OCI-LY1 (cell line): ENCODE data around the gene DAP.
"Not testable (repeated sequence)": the region's sequence is repeated elsewhere in the genome, so short reads cannot be mapped to it uniquely, and the experiment has no call there.

Experiments used
- H2AFZ ChIP-seq: fragments of 200-600 bp; sonication (generic), shearing (Covaris generic); 2 replicates; pipeline ENCODE4 v1.6.0; 2014; ENCODE audit warnings: antibody characterized with exemption, mild to moderate bottlenecking, low read length
- H3F3A ChIP-seq: fragments of 200-600 bp; sonication (generic), shearing (Covaris generic); 2 replicates; pipeline ENCODE4 v1.6.0; 2014; ENCODE audit warnings: mild to moderate bottlenecking, antibody characterized with exemption, low read length, moderate library complexity; ENCODE audit not compliant: insufficient read depth
- H3K27ac ChIP-seq: fragments of 200-600 bp; sonication (generic); 2 replicates; pipeline ENCODE4 v1.5.1; 2014; ENCODE audit warnings: low read length, mixed run types, mild to moderate bottlenecking, low read depth; ENCODE audit not compliant: poor library complexity, severe bottlenecking
- H3K27me3 ChIP-seq: fragments of 200-600 bp; sonication (generic); 2 replicates; pipeline ENCODE4 v1.6.0; 2014; ENCODE audit warnings: antibody characterized with exemption, mild to moderate bottlenecking, low read length, moderate library complexity; ENCODE audit not compliant: insufficient read depth
- H3K36me3 ChIP-seq: fragments of 200-600 bp; sonication (generic); 2 replicates; pipeline ENCODE4 v1.6.1; 2014; ENCODE audit warnings: mild to moderate bottlenecking, antibody characterized with exemption, low read length, moderate library complexity, mixed read lengths; ENCODE audit not compliant: insufficient read depth
- H3K4me1 ChIP-seq: fragments of 200-600 bp; sonication (generic); 2 replicates; pipeline ENCODE4 v1.5.1; 2014; ENCODE audit warnings: mild to moderate bottlenecking, low read length, moderate library complexity; ENCODE audit not compliant: insufficient read depth, severe bottlenecking
- H3K4me2 ChIP-seq: fragments of 200-600 bp; sonication (generic), shearing (Covaris generic); 2 replicates; pipeline ENCODE4 v1.6.1; 2014; ENCODE audit warnings: low read length
- H3K4me3 ChIP-seq: fragments of 200-600 bp; sonication (generic); 2 replicates; pipeline ENCODE4 v1.5.1; 2014; ENCODE audit warnings: low read length, low read depth, mild to moderate bottlenecking, mixed read lengths; ENCODE audit not compliant: poor library complexity, severe bottlenecking
- H3K79me2 ChIP-seq: fragments of 200-600 bp; shearing (Covaris generic); 2 replicates; pipeline ENCODE4 v1.6.1; 2016; ENCODE audit warnings: mixed run types, low read length, mixed read lengths; ENCODE audit not compliant: insufficient read depth
- H3K9ac ChIP-seq: fragments of 200-600 bp; sonication (generic), shearing (Covaris generic); 2 replicates; pipeline ENCODE4 v1.6.1; 2014; ENCODE audit warnings: mild to moderate bottlenecking, low read length, mixed read lengths
- H3K9me2 ChIP-seq: fragments of 200-600 bp; sonication (generic), shearing (Covaris generic); 2 replicates; pipeline ENCODE4 v1.6.1; 2014; ENCODE audit warnings: low read depth, mild to moderate bottlenecking, low read length, mixed read lengths
- H3K9me3 ChIP-seq: fragments of 200-600 bp; shearing (Covaris generic); 2 replicates; pipeline ENCODE4 v1.6.1; 2014; ENCODE audit warnings: low read length, mixed read lengths
- H4K20me1 ChIP-seq: fragments of 200-600 bp; sonication (generic), shearing (Covaris generic); 2 replicates; pipeline ENCODE4 v1.6.0; 2016; ENCODE audit warnings: mild to moderate bottlenecking, low read length; ENCODE audit not compliant: insufficient read depth
- EZH2 ChIP-seq: fragments of 200-600 bp; sonication (generic), shearing (Covaris generic); IDR thresholded peaks from 2 replicates; pipeline ENCODE4 v1.8.0; 2017; ENCODE audit warnings: borderline replicate concordance, mixed run types, mild to moderate bottlenecking, antibody characterized with exemption, low read length, moderate library complexity, mixed read lengths
- TF ChIP-seq, protein P1 (sequence below): fragments of 200-600 bp; sonication (generic), shearing (Covaris generic); IDR thresholded peaks from 2 replicates; pipeline ENCODE4 v1.5.1; 2017; ENCODE audit warnings: mild to moderate bottlenecking, antibody characterized with exemption, low read length, moderate library complexity, mixed read lengths

Gene DAP

GRCh38 chr5:10639846-10640368, 121.1 kb downstream of the DAP start:
- no peaks in the 10 kb centered on the region for H3K36me3 ChIP-seq
- H3F3A ChIP-seq: no peaks in the 10 kb centered on the region
- no peaks in the 10 kb centered on the region for H3K79me2 ChIP-seq
- no peak overlapping the region for H3K4me2 ChIP-seq
- H3K4me1 ChIP-seq: no peaks in the 10 kb centered on the region
- H3K9me2 ChIP-seq: no peaks in the 10 kb centered on the region
- H3K9ac ChIP-seq: no peak overlapping the region
- H3K4me3 ChIP-seq: no peak overlapping the region
- no peak overlapping the region for H3K27ac ChIP-seq
- no peak overlapping the region for H2AFZ ChIP-seq
- TF ChIP-seq, protein P1, sequence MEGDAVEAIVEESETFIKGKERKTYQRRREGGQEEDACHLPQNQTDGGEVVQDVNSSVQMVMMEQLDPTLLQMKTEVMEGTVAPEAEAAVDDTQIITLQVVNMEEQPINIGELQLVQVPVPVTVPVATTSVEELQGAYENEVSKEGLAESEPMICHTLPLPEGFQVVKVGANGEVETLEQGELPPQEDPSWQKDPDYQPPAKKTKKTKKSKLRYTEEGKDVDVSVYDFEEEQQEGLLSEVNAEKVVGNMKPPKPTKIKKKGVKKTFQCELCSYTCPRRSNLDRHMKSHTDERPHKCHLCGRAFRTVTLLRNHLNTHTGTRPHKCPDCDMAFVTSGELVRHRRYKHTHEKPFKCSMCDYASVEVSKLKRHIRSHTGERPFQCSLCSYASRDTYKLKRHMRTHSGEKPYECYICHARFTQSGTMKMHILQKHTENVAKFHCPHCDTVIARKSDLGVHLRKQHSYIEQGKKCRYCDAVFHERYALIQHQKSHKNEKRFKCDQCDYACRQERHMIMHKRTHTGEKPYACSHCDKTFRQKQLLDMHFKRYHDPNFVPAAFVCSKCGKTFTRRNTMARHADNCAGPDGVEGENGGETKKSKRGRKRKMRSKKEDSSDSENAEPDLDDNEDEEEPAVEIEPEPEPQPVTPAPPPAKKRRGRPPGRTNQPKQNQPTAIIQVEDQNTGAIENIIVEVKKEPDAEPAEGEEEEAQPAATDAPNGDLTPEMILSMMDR: no peak
- H3K27me3 ChIP-seq: no peaks in the 10 kb centered on the region; the same call in 1 of the 2 replicates
- no peaks in the 10 kb centered on the region for H4K20me1 ChIP-seq
- no peaks in the 10 kb centered on the region for H3K9me3 ChIP-seq

GRCh38 chr5:10638723-10639122, 122.3 kb downstream of the DAP start:
- H2AFZ ChIP-seq, H3K79me2 ChIP-seq, H3K27ac ChIP-seq, H3F3A ChIP-seq, H3K27me3 ChIP-seq, H3K9ac ChIP-seq, H3K36me3 ChIP-seq, H3K4me3 ChIP-seq, H3K4me1 ChIP-seq, H4K20me1 ChIP-seq, H3K9me3 ChIP-seq, H3K4me2 ChIP-seq, H3K9me2 ChIP-seq: not testable (repeated sequence)

DNA sequence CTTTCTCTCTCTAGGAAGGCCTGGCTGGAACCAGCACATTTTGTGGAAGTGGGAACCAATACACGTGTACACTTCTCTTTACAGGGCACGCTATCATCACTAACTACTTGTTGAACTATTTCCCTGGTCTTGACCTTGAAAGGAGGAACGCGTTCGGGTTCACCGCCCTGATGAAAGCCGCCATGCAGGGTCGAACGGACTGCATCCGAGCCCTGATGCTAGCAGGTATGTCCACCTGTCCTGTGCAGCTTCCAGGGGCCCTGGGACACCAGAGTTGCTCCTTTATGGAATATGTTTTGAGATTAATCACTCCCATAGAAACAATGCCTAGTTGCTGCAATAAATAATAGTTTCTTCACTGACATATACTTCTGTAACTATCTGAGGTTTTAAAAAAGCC, 123.1 kb downstream of the DAP start:
- H3K79me2 ChIP-seq: no peaks in the 10 kb centered on the region
- no peaks in the 10 kb centered on the region for H3K36me3 ChIP-seq
- H3K9me3 ChIP-seq: no peaks in the 10 kb centered on the region
- no peak overlapping the region for H3K9ac ChIP-seq
- H3K4me2 ChIP-seq: no peak overlapping the region
- H4K20me1 ChIP-seq: no peaks in the 10 kb centered on the region
- no peak overlapping the region for H2AFZ ChIP-seq
- no peaks in the 10 kb centered on the region for H3F3A ChIP-seq
- no peak overlapping the region for H3K4me3 ChIP-seq
- no peaks in the 10 kb centered on the region for H3K9me2 ChIP-seq
- no peak overlapping the region for H3K27ac ChIP-seq
- no peaks in the 10 kb centered on the region; the same call in 1 of the 2 replicates for H3K27me3 ChIP-seq
- H3K4me1 ChIP-seq: peaks cover 7% of the 10 kb centered on the region
- TF ChIP-seq, protein P1: no peak
- no peak for TF ChIP-seq EZH2

DNA sequence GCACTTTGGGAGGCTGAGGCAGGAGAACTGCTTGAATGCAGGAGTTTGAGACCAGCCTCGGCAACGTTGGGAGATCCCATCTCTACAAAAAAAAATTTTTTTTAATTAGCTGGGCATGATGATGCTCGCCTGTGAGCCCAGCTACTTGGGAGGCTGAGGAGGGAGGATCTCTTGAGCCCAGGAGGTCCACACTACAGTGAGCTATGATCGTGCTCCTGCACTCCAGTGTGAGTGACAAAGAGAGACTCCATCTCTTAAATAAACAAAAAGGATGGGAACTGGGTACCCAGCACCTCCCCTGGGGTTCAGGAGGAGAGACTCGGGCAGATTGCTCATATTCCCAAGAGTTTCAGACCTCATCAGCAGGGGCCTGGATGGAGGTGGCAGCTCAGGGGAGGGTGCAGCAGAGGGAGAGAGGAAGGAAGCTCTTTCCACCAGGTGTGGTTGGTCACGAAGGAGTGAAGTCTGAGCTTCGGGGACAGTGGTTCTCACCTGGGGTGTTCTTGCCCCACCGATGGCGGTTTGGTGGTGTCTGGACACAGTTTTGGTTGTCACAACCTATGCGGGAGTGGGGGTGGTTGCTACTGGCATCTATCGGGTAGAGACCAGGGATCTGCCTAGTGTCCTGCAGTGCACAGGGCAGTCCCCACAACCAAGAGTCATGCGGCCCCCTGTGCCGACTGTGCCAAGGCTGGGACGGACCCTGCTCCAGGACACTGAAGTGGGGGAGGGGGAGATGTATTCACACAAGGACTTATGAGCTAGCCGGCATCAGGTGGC, 124.5 kb downstream of the DAP start:
- no peaks in the 10 kb centered on the region for H3K79me2 ChIP-seq
- H3K4me2 ChIP-seq: no peak overlapping the region
- H3K9ac ChIP-seq: no peak overlapping the region

More for the DNA sequence above, 124.5 kb downstream of the DAP start:
- H3K9me3 ChIP-seq: no peaks in the 10 kb centered on the region
- no peaks in the 10 kb centered on the region; the same call in 1 of the 2 replicates for H3K27me3 ChIP-seq
- no peaks in the 10 kb centered on the region for H4K20me1 ChIP-seq
- no peak for TF ChIP-seq EZH2
- TF ChIP-seq, protein P1: no peak
- H3K9me2 ChIP-seq: no peaks in the 10 kb centered on the region
- H3F3A ChIP-seq: no peaks in the 10 kb centered on the region
- H2AFZ ChIP-seq: no peak overlapping the region
- no peaks in the 10 kb centered on the region for H3K36me3 ChIP-seq
- no peak overlapping the region for H3K4me3 ChIP-seq
- no peak overlapping the region for H3K27ac ChIP-seq
- peaks cover 12% of the 10 kb centered on the region for H3K4me1 ChIP-seq
